GM18499 (cell line): ENCODE results near the gene OR56B1.

Experiments
- ATAC-seq: cut with Tn5 transposase; IDR thresholded peaks from one replicate; pipeline ENCODE4 v1.9.1; 2021; ENCODE audit warnings: moderate number of reproducible peaks; ENCODE audit not compliant: insufficient read depth, unreplicated experiment

The OR56B1 gene

GRCh38 chr11:5722622-5723021 lies 13.6 kb upstream of the OR56B1 start:
- ATAC-seq, result no peak

- ATAC-seq, result no peak
Observed at GRCh38 chr11:5726351-5726750, 9.9 kb upstream of the OR56B1 start.

- ATAC-seq, result no peak
Observed at GRCh38 chr11:5727691-5728090, 8.6 kb upstream of the OR56B1 start.

- no peak for ATAC-seq
Observed at GRCh38 chr11:5737091-5737490, 843 bp downstream of the OR56B1 start.

- no peak for ATAC-seq
Observed at GRCh38 chr11:5737670-5738392, 1.6 kb downstream of the OR56B1 start.

GRCh38 chr11:5738431-5738830 lies 2.2 kb downstream of the OR56B1 start:
- ATAC-seq, result no peak

- no peak for ATAC-seq
Observed at GRCh38 chr11:5746614-5747013, 10.4 kb downstream of the OR56B1 start.

- ATAC-seq, result no peak
Observed at GRCh38 chr11:5749836-5750235, 13.6 kb downstream of the OR56B1 start.

- ATAC-seq, result no peak
Observed at GRCh38 chr11:5753943-5754342, 17.7 kb downstream of the OR56B1 start, which contains the start of gene OR52N4. Gene OR52N4 (plus strand): TSS chr11:5754243. CDS start chr11:5754741, 498 bp downstream.

- ATAC-seq, result no peak
Observed at GRCh38 chr11:5767056-5767455, 30.8 kb downstream of the OR56B1 start.

GRCh38 chr11:5783255-5783654 lies 47.0 kb downstream of the OR56B1 start, which contains the start of gene OR52N5:
Gene OR52N5 (minus strand): TSS chr11:5783355. CDS start chr11:5778634, 4,721 bp downstream.
- ATAC-seq, result no peak
